Activated CD8-positive, alpha-beta memory T cell treated with anti-CD3 and anti-CD28 coated beads, Interleukin-2, amount 50 U/mL, for 1 hour (primary cell): Measurements from ENCODE around the gene DUS1L.

Experiments
- DNase-seq: peaks from one replicate; pipeline ENCODE4 v3.0.0-alpha.2; 2020; ENCODE audit errors: extremely low read depth

Gene DUS1L

DNA sequence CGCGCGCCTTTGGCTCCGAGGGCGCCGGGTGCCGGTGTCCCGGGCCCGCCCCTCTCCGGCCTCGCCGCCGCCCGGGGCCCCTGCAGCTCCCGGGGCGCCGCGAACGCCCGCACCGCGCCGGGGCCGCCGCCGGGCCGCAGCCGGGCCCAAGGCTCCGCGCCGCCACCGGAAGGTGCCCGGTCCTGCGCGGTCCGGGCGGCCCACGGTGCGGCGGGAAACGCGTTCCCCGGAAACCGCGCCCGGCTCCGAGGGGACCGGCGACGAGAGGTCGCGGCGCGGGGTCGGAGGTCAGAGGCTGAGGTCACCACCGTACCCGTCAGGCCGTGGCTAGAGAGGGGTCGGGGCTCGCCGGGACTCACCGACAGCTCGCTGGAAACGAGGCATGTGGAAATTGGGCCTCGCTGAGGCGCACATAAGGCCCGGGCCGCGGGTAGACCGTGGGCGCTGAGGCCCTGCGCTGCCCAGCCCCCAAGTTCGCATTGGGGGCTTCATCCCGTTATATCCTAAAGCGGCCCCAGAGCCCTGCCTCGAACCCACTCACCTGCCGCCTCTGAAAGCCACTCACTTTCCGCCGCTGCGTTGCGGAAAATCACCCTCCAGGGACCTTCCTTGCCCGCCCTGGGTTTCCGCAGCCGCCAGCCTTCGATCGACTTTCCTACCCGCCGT, at the start of gene DUS1L:
DUS1L (minus strand) TSS at position 167 of the 666 bp plus-strand sequence. CDS start 745 bp downstream, outside the sequence.
- no peak for DNase-seq

- no peak for DNase-seq
These were observed 49.3 kb upstream of the DUS1L start for GRCh38 chr17:82114872-82115271.

GRCh38 chr17:82114447-82114846, 48.8 kb upstream of the DUS1L start:
- DNase-seq = no peak

GRCh38 chr17:82113941-82114340, 48.3 kb upstream of the DUS1L start:
- no peak for DNase-seq

DNA sequence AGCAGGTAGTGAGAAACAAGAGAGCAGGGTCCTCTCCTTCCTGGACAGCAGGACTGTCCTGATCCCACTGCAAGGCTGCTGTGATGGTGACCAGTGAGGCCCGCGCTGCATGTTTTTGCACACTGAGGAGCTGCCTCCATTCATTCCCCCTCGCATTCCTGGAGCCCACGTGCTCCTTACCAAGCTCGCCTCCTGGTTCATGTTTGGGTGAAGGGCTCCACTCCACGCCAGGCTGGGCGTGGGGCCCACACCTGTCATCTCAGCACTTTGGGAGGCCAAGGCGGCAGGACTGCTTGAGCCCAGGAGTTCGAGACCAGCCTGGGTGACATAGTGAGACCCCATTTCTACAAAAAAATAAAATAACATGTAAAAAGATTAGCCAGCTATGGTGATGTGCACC, 47.8 kb upstream of the DUS1L start:
- DNase-seq = no peak

DNA sequence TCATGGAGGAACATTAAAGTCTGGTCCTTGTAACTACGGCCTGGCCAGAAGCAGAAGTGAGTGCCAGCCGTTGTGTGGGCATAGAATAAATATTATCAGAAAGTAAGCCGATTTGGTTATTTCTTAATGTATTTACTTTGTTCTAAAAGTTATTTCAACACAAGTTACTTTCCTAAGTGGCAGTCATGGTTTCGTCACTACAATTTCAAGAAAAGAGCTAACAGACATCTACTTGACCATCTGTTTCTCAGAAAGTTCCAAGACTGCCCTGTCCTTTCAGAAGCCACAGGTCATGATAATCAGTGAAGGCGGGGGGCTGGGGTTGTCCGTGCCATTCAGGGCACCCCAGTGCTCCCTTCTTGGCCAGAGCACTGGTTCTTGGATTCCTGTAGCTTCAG, 47.3 kb upstream of the DUS1L start:
- DNase-seq = no peak

- no peak for DNase-seq
These were observed 46.7 kb upstream of the DUS1L start for GRCh38 chr17:82112181-82112913.

- DNase-seq = no peak
These were observed 44.7 kb upstream of the DUS1L start for GRCh38 chr17:82110298-82110697.

GRCh38 chr17:82108961-82109475, 43.4 kb upstream of the DUS1L start:
- no peak for DNase-seq

- DNase-seq = no peak
These were observed 42.9 kb upstream of the DUS1L start for GRCh38 chr17:82108496-82108945.

- no peak for DNase-seq
These were observed 42.4 kb upstream of the DUS1L start for GRCh38 chr17:82108038-82108437.

GRCh38 chr17:82107341-82107860, 41.8 kb upstream of the DUS1L start:
- no peak for DNase-seq

DNA sequence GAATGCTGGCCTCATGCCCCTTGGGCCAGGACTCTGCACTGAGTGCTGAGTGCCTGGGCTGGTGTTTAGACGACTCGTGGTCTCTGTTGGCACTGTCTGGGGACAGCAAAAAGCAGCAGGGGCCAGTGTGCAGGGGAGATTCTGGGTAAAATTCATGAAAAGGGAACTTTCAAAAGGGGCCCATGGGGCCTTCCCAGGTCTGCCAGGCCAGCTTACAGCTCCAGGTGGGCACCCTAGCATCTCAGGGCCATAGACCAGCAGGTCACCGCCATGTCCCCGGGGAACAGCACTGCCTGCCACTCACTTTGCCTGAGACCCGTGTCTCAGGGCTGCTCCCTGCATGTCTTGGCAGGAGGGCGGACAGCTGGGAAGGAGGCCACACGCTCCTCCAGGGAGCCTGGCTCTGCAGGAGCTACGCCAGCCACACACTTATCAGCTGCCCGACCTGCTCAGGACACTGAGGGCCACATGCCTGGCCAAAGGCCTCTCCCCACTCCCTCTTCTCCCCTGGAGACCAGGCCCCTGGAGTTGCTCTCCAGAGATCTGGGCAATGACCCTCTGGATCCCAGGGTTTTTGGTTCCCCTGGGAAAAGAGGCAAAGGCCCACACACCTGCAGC, 41.2 kb upstream of the DUS1L start:
- no peak for DNase-seq

DNA sequence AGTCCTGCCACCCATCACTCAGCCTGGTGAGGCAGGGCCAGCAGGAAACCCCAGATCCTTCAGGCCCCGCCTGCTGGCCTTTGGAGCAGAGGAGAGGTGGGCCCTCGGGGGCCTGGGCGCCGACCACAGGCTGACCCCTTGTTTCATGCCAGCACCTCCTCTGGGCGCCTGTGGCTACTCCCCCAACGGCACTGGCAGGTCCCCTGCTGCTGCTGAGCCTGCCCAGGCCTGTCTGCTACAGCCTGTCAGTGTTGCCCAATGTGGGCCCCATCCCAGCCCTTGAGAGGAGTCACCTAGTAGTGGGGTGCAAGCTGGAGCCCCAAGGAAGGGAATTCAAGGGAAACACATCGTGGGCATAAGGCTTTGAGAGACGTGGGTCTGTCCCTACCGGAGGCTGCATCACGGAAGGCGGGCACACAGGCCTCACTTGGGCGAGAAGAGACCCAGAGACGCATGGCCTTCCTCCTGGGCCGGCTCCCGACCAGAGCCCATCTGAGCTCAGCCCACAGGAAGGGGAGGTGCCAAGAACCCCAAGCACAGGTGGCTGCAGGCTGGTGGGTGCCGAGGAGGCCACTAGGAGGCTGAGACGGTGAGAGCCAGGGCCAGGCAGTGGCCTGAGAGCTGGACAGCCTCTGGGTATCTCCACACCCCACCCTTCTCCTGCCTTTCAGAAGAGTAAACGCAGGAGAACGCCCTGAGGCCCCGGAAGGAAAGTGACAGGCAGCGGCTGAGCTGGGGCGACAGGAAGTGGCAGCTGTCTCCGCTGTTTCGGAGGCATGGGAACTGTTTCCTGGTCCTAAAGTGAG, 40.5 kb upstream of the DUS1L start:
- no peak for DNase-seq

DNA sequence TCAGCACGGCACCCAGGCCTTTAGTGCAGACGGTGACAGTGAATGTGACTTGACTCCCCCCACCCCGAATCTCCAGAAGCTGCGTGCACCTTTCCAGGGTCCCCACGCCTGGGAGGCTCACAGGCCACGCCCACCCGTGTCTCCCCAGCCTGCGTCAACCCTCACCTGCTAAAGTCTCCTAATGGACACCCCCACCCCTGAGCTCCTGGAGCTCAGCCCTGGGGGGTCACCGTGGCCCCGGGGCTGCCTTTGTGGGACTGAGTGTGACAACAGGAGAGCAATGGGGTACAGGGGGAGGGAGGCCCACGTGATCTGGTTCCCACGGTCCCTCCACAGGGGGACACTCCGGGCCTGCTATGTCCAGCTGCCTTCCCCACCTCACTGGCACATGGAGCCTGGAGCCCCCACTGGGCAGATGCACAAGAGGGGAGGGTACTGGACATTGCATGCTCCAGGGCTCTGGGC, 39.8 kb upstream of the DUS1L start:
- DNase-seq = no peak

- DNase-seq = no peak
These were observed 39.3 kb upstream of the DUS1L start for GRCh38 chr17:82104797-82105416.

DNA sequence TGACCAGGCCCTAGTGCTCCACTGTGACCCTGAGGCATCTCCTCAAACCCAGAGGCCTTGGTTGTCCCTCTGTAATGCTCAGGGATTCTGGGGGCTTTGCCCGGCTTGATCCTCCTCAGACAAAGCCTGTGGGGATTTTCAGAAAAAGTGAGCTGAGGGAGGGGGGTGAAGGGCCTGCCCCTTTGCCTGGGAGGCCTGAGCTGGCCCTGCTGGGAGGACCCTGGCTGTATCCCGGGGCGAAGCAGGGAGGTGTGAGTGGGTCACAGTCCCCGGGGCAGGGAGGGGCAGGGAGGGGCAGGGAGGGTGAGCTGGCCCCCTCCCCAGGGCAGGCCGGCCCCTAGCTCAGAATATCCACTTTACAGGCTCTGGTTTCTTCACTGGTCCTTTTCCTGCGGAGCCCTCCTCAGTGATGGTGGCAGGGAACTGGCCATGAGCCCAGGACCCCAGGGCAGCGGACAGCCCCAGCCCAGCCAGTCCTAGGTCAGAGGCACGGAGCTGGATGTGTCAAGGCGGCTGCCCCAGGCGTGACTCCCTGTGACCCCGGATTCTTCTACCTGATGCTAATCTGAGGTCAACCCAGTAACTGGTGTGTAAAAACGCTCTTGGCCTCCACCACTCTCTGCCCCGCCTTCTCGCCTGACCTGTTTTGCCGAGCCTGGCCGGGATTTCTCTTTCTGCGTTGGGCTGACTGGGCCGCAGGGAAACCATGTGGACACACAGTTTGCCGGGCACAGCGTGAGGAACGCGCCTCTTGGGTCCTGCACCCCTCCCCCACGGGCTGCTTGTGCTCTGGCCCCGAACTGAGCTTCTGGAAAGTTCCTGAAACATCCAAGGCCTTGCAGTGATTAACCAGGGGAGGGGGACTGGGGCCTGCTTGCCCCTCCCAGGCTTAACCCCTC, 38.2 kb upstream of the DUS1L start:
- no peak for DNase-seq

DNA sequence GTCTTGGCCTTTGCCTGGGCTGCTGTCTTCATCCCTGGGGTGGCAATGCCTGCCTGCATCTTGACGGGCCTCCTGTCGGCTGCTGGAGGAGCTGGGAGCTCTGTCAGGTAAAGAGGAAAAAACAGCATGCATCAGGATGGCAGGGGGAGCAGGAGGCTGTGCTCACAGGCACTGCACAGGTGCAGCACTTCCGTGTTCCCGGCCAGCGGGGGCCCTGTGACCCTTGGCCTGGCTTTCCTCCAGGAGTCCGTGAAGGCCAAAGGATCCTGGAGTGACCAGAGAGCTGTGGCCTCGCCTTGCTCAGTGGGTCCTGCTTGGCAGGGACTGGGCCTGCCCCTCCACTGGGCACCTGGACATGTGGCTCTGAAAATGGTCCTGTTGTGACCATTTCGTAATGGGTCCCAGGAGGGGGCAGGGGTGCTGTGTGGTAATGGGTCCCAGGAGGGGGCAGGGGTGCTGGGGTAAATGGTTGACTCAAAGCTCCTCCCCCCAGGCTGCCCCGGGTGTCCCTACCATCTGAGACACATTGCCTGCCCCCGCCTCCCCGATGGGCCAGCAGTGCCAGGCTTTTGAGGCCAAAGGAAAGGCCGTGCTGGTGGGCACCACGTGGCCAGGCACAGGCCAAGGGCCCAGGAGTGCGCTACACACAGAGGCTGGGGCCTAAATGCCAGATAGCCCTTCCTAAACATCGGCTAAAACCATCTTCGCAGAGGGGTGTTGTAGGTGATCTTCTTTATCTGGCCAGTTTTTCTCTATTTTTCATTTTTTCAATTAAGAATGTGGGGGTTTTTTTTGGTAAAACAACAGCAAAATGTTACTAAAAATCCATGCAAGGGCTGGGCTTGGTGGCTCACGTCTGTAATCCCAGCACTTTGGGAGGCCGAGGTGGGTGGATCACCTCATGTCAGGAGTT, 36.4 kb upstream of the DUS1L start:
- DNase-seq = no peak

- no peak for DNase-seq
These were observed 35.7 kb upstream of the DUS1L start for GRCh38 chr17:82101301-82101715.
